Endothelial cell of umbilical vein (primary cell): ENCODE data around the gene KIF26B. TPM values are rescaled to one million over a fixed set of nuclear protein-coding genes. Genes with fewer than 3 reads are reported as not detected.

ENCODE experiments used
- BruUV-seq: library from RNA; stranded (reverse); fragments of 400-500 nt; replicated peaks from 2 replicates; lab custom pipeline; 2021; lab: Mats Ljungman, UMichigan
- CTCF ChIA-PET: fragments of 300-600, 350-600 bp; sonication (Branson Sonifier 250); formaldehyde crosslinking; loops from one replicate; lab custom pipeline; 2021; ENCODE audit warnings: antibody characterized with exemption, inconsistent platforms; lab: Charles Lee
- POLR2A ChIA-PET: fragments of 300-600, 350-600 bp; sonication (Branson Sonifier 250); formaldehyde crosslinking; loops from one replicate; lab custom pipeline; 2021; ENCODE audit warnings: antibody characterized with exemption, inconsistent platforms; lab: Charles Lee
- DNase-seq: peaks from one replicate; pipeline ENCODE4 v3.0.0-alpha.2; 2011; ENCODE audit warnings: low read depth, low spot score
- FAIRE-seq: peaks from 2 replicates; lab custom pipeline; 2011; peaks lifted over from hg19 to GRCh38; lab: Jason Lieb, UNC
- H2AFZ ChIP-seq: 2 replicates; pipeline ENCODE4 v1.6.0; 2012; ENCODE audit warnings: low read depth, low read length, control low read depth, inconsistent platforms
- H3K27ac ChIP-seq: 2 replicates; pipeline ENCODE4 v1.5.1; 2011; ENCODE audit warnings: low read depth, mild to moderate bottlenecking, control low read depth, low read length, moderate library complexity; ENCODE audit not compliant: insufficient read depth
- H3K27me3 ChIP-seq, 2 experiments: 2 replicates each; pipeline versions ENCODE4 v1.6.0 to v1.6.1; 2011; ENCODE audit warnings: low read length in 2 of 2, mixed read lengths in 1 of 2; ENCODE audit not compliant: control insufficient read depth in 2 of 2, insufficient read depth in 2 of 2
- H3K36me3 ChIP-seq, 2 experiments: 2 replicates in 1 of 2; 3 replicates in 1 of 2; pipeline ENCODE4 v1.5.1; 2011; ENCODE audit warnings: low read length in 2 of 2, mild to moderate bottlenecking in 1 of 2, moderate library complexity in 1 of 2; ENCODE audit not compliant: control insufficient read depth in 2 of 2, insufficient read depth in 2 of 2; ENCODE audit errors: extremely low read depth in 1 of 2
- H3K4me1 ChIP-seq: 3 replicates; pipeline ENCODE4 v1.5.1; 2011; ENCODE audit warnings: mild to moderate bottlenecking, low read length; ENCODE audit not compliant: control insufficient read depth, insufficient read depth; ENCODE audit errors: extremely low read depth
- H3K4me2 ChIP-seq: 2 replicates; pipeline ENCODE4 v1.6.1; 2011; ENCODE audit warnings: low read length, control low read depth, mixed read lengths; ENCODE audit not compliant: insufficient read depth
- H3K4me3 ChIP-seq, 3 experiments: fragments of 200-600 bp in 1 of 3; sonication (generic), shearing (Covaris generic) in 1 of 3; replicated peaks in 1 of 3; 2 replicates each; pipeline ENCODE4 v1.5.1; 2011 to 2016; ENCODE audit warnings: control low read depth in 3 of 3, low read length in 3 of 3, mild to moderate bottlenecking in 2 of 3, inconsistent platforms in 1 of 3, low read depth in 1 of 3, moderate library complexity in 1 of 3; ENCODE audit not compliant: insufficient read depth in 1 of 3
- H3K79me2 ChIP-seq: 2 replicates; pipeline ENCODE4 v1.6.0; 2012; ENCODE audit warnings: low read length, inconsistent platforms; ENCODE audit not compliant: control insufficient read depth, insufficient read depth
- H3K9ac ChIP-seq: replicated peaks from 2 replicates; pipeline ENCODE3; 2011; ENCODE audit warnings: low read length, control low read depth; ENCODE audit not compliant: insufficient read depth; ENCODE audit errors: extremely low read depth
- H3K9me1 ChIP-seq: replicated peaks from 3 replicates; pipeline ENCODE4 v1.6.0; 2011; ENCODE audit warnings: mild to moderate bottlenecking, low read length; ENCODE audit not compliant: control insufficient read depth, insufficient read depth; ENCODE audit errors: extremely low read depth
- H3K9me3 ChIP-seq: replicated peaks from 2 replicates; pipeline ENCODE4 v1.5.1; 2012; ENCODE audit warnings: low read length, inconsistent platforms; ENCODE audit not compliant: control insufficient read depth, insufficient read depth
- H4K20me1 ChIP-seq: replicated peaks from 2 replicates; pipeline ENCODE3; 2011; ENCODE audit warnings: mild to moderate bottlenecking, low read length; ENCODE audit not compliant: control insufficient read depth, insufficient read depth; ENCODE audit errors: extremely low read depth
- CTCF ChIP-seq, 2 donors: IDR thresholded peaks; 1 replicate in 1 of 2; 2 replicates in 1 of 2; pipeline ENCODE4 v1.5.1; 2011; ENCODE audit warnings: low read length in 2 of 2, mild to moderate bottlenecking in 2 of 2, moderate library complexity in 2 of 2, control low read depth in 1 of 2, inconsistent platforms in 1 of 2, low read depth in 1 of 2; ENCODE audit not compliant: insufficient read depth in 1 of 2; ENCODE audit errors: extremely low read depth in 1 of 2
- EZH2 ChIP-seq: IDR thresholded peaks from 2 replicates; pipeline ENCODE4 v1.6.1; 2012; ENCODE audit warnings: borderline replicate concordance, low read depth, mild to moderate bottlenecking, moderate library complexity, low read length, inconsistent platforms; ENCODE audit not compliant: severe bottlenecking
- FOS ChIP-seq: IDR thresholded peaks from 2 replicates; pipeline ENCODE4 v1.6.1; 2011; ENCODE audit warnings: mild to moderate bottlenecking, low read length, moderate library complexity, borderline replicate concordance; ENCODE audit not compliant: insufficient read depth
- GATA2 ChIP-seq: IDR thresholded peaks from 2 replicates; pipeline ENCODE4 v1.7.0; 2011; ENCODE audit warnings: low read depth, mild to moderate bottlenecking, moderate library complexity, mixed read lengths, low read length; ENCODE audit not compliant: insufficient read length, insufficient read depth
- JUN ChIP-seq: IDR thresholded peaks from 2 replicates; pipeline ENCODE4 v1.6.1; 2011; ENCODE audit warnings: borderline replicate concordance, low read depth; ENCODE audit not compliant: insufficient read length, insufficient read depth
- MYC ChIP-seq: IDR thresholded peaks from one replicate; pipeline ENCODE4 v1.6.1; 2011; ENCODE audit warnings: mild to moderate bottlenecking, low read depth, low read length
- POLR2A ChIP-seq: IDR thresholded peaks from 2 replicates; pipeline ENCODE4 v1.6.1; 2012; ENCODE audit warnings: low read depth, mild to moderate bottlenecking, control low read depth, low read length
- POLR2AphosphoS5 ChIP-seq: IDR thresholded peaks from 2 replicates; pipeline ENCODE4 v1.6.1; 2012; ENCODE audit warnings: low read depth, mild to moderate bottlenecking, control low read depth, low read length, moderate library complexity; ENCODE audit not compliant: insufficient read depth
- dilution Hi-C: fragments of 300-500 bp; cut with MboI; formaldehyde crosslinking; loops from one replicate; pipeline ENCODE4 v1.15.0; 2019; ENCODE audit warnings: low sequenced_read_pairs; ENCODE audit not compliant: extremely low pct_ligation_motif_present
- intact Hi-C: fragments of 100-400 bp; cut with micrococcal nuclease; formaldehyde crosslinking; loops from one replicate; pipeline ENCODE4 v1.10.0; 2022
- polyA plus RNA-seq, 4 experiments: library from polyadenylated mRNA; depleted of rRNA in 3 of 4; stranded (reverse) in 3 of 4; unstranded in 1 of 4; fragments of >200 nt; gene quantifications; 2 replicates each; pipeline versions ENCODE4 v1.2.1 to v1.2.3, GENCODE V29; 2011 to 2012; ENCODE audit warnings: missing spikeins in 1 of 4
- total RNA-seq: library from RNA; stranded (reverse); gene quantifications from 2 replicates; pipeline ENCODE4 v1.2.3, GENCODE V29; 2021
- TF ChIP-seq, protein P1 (sequence below): IDR thresholded peaks from 2 replicates; pipeline ENCODE4 v1.6.1; 2011; ENCODE audit not compliant: insufficient read depth, insufficient read length

KIF26B gene
- total and polyA plus RNA-seq, 2 donors (not counting 3 experiments of a cell fraction or from before 2014, with no cell fraction given): 0.04 to 0.49 TPM

- no TSS peak for BruUV-seq
- no peak for FAIRE-seq
- TF ChIP-seq POLR2AphosphoS5: no peak
- TF ChIP-seq, protein P1, sequence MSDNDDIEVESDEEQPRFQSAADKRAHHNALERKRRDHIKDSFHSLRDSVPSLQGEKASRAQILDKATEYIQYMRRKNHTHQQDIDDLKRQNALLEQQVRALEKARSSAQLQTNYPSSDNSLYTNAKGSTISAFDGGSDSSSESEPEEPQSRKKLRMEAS: no peak
- TF ChIP-seq EZH2: no peak
- CTCF ChIA-PET: interaction anchor here (0.7 kb wide), 1 partner anchor 124 kb away, joined by 3 read pairs; no protein-coding TSS in a partner anchor
- Histone ChIP-seq H3K27me3 (no peaks in the 10 kb centered on the region), H3K4me2 (no peak overlapping the region), H3K9me1 (no peaks in the 10 kb centered on the region), H3K79me2 (no peaks in the 10 kb centered on the region), H3K27ac (no peak overlapping the region), H4K20me1 (no peaks in the 10 kb centered on the region), H3K9ac (no peak overlapping the region), H3K4me3 (no peak overlapping the region), H3K9me3 (no peaks in the 10 kb centered on the region), H3K36me3 (no peaks in the 10 kb centered on the region), H3K4me1 (no peaks in the 10 kb centered on the region), H2AFZ (no peak overlapping the region)
- no peak for DNase-seq
- intact Hi-C loops: no loop called here
- POLR2A ChIA-PET: no interaction called here
- dilution Hi-C loops: no loop called here
Observed at GRCh38 chr1:245544236-245544635, 389.5 kb downstream of the KIF26B start.

DNA sequence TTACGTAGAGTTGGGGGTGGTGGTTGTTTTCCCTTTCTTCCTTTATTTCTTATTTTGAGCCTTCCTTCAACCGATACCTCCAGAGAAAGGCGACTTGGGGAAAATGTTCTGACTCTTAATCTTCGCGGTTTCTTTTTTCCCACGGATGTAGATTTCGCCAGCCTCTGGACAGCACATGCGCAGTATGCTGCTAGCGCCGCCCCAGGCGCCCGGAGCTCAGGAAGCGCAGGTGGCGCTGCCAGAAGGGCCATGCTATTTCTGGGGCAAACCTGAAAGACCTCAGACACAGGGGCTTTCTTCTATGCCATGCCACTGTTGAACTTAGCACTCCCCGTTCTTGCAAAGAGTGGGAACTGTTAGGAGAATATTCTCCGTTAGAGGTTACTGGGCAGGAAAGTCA lies 392.1 kb downstream of the KIF26B start:
- H3K9me3 ChIP-seq: no peaks in the 10 kb centered on the region
- no peaks in the 10 kb centered on the region for H3K79me2 ChIP-seq
- no peaks in the 10 kb centered on the region for H3K27me3 ChIP-seq
- H3K27ac ChIP-seq: no peak overlapping the region
- no peak overlapping the region for H3K4me3 ChIP-seq
- dilution Hi-C loops: no loop called here
- POLR2A ChIA-PET: no interaction called here
- FAIRE-seq: no peak
- TF ChIP-seq MYC: no peak
- TF ChIP-seq POLR2AphosphoS5: no peak
- TF ChIP-seq FOS: no peak
- TF ChIP-seq, protein P1: no peak
- TF ChIP-seq GATA2: no peak
- no peak for TF ChIP-seq EZH2
- TF ChIP-seq JUN: no peak
- no peak for TF ChIP-seq CTCF (IDR thresholded peaks at IDR 0.05; ENCODE audit: extremely low read depth in 1 of 2, insufficient read depth in 1 of 2, low read depth in 1 of 2, low read length in 2 of 2)
- no peak for TF ChIP-seq POLR2A
- CTCF ChIA-PET: no interaction called here
- intact Hi-C loops: no loop called here
- DNase-seq: no peak
- no TSS peak for BruUV-seq
- no peaks in the 10 kb centered on the region for H3K36me3 ChIP-seq
- H3K9me1 ChIP-seq: no peaks in the 10 kb centered on the region
- no peaks in the 10 kb centered on the region for H4K20me1 ChIP-seq
- no peak overlapping the region for H3K4me2 ChIP-seq
- no peaks in the 10 kb centered on the region for H3K4me1 ChIP-seq
- H2AFZ ChIP-seq: no peak overlapping the region
- H3K9ac ChIP-seq: no peak overlapping the region
